Nephron (organoid): ENCODE results near the gene TTLL7.

ENCODE experiments used
- H3K27ac Mint-ChIP-seq, 3 experiments: 2 replicates each; pipeline ENCODE4 v1.8.0; 2020; ENCODE audit warnings: mixed read lengths in 3 of 3, mild to moderate bottlenecking in 2 of 3, moderate library complexity in 1 of 3
- H3K27me3 Mint-ChIP-seq: 2 replicates; pipeline ENCODE4 v1.8.0; 2021; ENCODE audit warnings: low read depth, mild to moderate bottlenecking, moderate library complexity, mixed read lengths
- H3K36me3 Mint-ChIP-seq: 2 replicates; pipeline ENCODE4 v1.8.0; 2020; ENCODE audit warnings: low read depth, mixed read lengths
- H3K4me1 Mint-ChIP-seq: 2 replicates; pipeline ENCODE4 v1.8.0; 2020; ENCODE audit warnings: mixed read lengths
- H3K4me3 Mint-ChIP-seq, 3 experiments: 2 replicates each; pipeline ENCODE4 v1.8.0; 2020; ENCODE audit warnings: mild to moderate bottlenecking in 3 of 3, mixed read lengths in 3 of 3, moderate library complexity in 2 of 3
- H3K9me3 Mint-ChIP-seq: 2 replicates; pipeline ENCODE4 v1.8.0; 2020; ENCODE audit warnings: mixed read lengths
- TF ChIP-seq, protein P1 (sequence below), 3 experiments: fragments of 200-600 bp; sonication (generic); IDR thresholded peaks; one replicate each; pipeline ENCODE4 v1.5.0; 2021; ENCODE audit warnings: antibody characterized with exemption in 3 of 3; ENCODE audit not compliant: unreplicated experiment in 3 of 3

The TTLL7 gene

GRCh38 chr1:83846138-83846537 lies 152.8 kb downstream of the TTLL7 start:
- peak overlapping the region in 1 of 3 experiments; percentile 16 for H3K27ac Mint-ChIP-seq
- H3K4me3 Mint-ChIP-seq: no peak overlapping the region
- H3K36me3 Mint-ChIP-seq: no peaks in the 10 kb centered on the region
- H3K9me3 Mint-ChIP-seq: no peaks in the 10 kb centered on the region
- H3K27me3 Mint-ChIP-seq: peaks cover 6% of the 10 kb centered on the region
- TF ChIP-seq, protein P1, sequence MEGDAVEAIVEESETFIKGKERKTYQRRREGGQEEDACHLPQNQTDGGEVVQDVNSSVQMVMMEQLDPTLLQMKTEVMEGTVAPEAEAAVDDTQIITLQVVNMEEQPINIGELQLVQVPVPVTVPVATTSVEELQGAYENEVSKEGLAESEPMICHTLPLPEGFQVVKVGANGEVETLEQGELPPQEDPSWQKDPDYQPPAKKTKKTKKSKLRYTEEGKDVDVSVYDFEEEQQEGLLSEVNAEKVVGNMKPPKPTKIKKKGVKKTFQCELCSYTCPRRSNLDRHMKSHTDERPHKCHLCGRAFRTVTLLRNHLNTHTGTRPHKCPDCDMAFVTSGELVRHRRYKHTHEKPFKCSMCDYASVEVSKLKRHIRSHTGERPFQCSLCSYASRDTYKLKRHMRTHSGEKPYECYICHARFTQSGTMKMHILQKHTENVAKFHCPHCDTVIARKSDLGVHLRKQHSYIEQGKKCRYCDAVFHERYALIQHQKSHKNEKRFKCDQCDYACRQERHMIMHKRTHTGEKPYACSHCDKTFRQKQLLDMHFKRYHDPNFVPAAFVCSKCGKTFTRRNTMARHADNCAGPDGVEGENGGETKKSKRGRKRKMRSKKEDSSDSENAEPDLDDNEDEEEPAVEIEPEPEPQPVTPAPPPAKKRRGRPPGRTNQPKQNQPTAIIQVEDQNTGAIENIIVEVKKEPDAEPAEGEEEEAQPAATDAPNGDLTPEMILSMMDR (IDR thresholded peaks at IDR 0.05; ENCODE audit: unreplicated experiment in 3 of 3): no peak
- peaks cover 12% of the 10 kb centered on the region for H3K4me1 Mint-ChIP-seq

GRCh38 chr1:83845437-83846071 lies 153.4 kb downstream of the TTLL7 start:
- peaks cover 12% of the 10 kb centered on the region for H3K4me1 Mint-ChIP-seq
- TF ChIP-seq, protein P1 (IDR thresholded peaks at IDR 0.05; ENCODE audit: unreplicated experiment in 3 of 3): no peak

DNA sequence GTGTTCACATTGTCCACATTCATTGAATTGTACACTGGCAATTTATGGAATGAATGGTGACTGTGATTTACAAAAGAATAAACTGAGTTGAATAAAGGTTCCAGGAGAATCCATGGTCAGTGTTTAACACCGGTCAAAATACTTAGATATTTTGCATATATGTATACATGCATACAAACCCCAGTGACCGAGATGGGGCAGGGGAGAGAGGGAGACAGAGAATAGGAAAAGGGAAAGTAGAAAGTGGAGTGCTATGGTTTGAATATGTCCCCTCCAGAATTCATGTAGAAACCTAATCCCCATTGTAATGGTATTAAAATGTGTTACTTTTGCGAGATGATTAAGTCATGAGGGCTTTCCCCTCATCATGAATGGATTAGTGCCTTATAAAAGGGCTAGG lies 154.4 kb downstream of the TTLL7 start:
- Mint-ChIP-seq H3K36me3 (no peaks in the 10 kb centered on the region), H3K27me3 (no peaks in the 10 kb centered on the region), H3K4me1 (peaks cover 7% of the 10 kb centered on the region), H3K27ac (no peak overlapping the region), H3K9me3 (no peaks in the 10 kb centered on the region), H3K4me3 (no peak overlapping the region)
- TF ChIP-seq, protein P1 (IDR thresholded peaks at IDR 0.05; ENCODE audit: unreplicated experiment in 3 of 3): no peak

More at GRCh38 chr1:83845437-83846071, 153.4 kb downstream of the TTLL7 start:
- Mint-ChIP-seq H3K27ac (peak overlapping the region in 1 of 3 experiments; percentile 16), H3K36me3 (no peaks in the 10 kb centered on the region), H3K27me3 (peaks cover 6% of the 10 kb centered on the region), H3K4me3 (no peak overlapping the region), H3K9me3 (no peaks in the 10 kb centered on the region)

- Mint-ChIP-seq H3K9me3 (no peaks in the 10 kb centered on the region), H3K36me3 (no peaks in the 10 kb centered on the region), H3K4me3 (no peak overlapping the region), H3K27me3 (no peaks in the 10 kb centered on the region), H3K4me1 (no peaks in the 10 kb centered on the region), H3K27ac (no peak overlapping the region)
- TF ChIP-seq, protein P1 (IDR thresholded peaks at IDR 0.05; ENCODE audit: unreplicated experiment in 3 of 3): no peak
Measured at GRCh38 chr1:83839566-83840173, 159.3 kb downstream of the TTLL7 start.

- Mint-ChIP-seq H3K4me3 (no peak overlapping the region), H3K4me1 (no peaks in the 10 kb centered on the region), H3K36me3 (no peaks in the 10 kb centered on the region), H3K9me3 (no peaks in the 10 kb centered on the region), H3K27me3 (no peaks in the 10 kb centered on the region), H3K27ac (no peak overlapping the region)
- TF ChIP-seq, protein P1 (IDR thresholded peaks at IDR 0.05; ENCODE audit: unreplicated experiment in 3 of 3): no peak
Measured at GRCh38 chr1:83838573-83838972, 160.4 kb downstream of the TTLL7 start.

DNA sequence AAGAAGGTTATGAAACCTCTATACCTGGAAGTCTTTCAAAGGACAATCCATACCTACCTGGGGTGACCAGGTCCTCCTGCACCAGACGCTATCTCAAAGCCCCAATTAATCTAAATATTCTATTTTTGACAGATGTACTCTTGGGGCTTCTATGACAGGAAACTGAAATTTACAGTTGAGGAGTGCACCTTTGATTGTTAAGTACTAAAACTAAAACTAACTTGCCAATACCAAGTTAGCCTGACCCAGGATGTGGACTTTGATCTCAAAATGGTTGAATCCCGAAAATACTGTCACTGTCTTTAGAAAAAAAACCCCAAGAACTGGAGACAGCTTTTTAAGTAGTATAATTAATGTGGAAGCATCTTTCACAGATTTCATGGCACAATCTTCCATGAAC lies 162.4 kb downstream of the TTLL7 start:
- no peak overlapping the region for H3K27ac Mint-ChIP-seq
- no peak overlapping the region for H3K4me3 Mint-ChIP-seq
- TF ChIP-seq, protein P1 (IDR thresholded peaks at IDR 0.05; ENCODE audit: unreplicated experiment in 3 of 3): no peak
- no peaks in the 10 kb centered on the region for H3K36me3 Mint-ChIP-seq
- H3K4me1 Mint-ChIP-seq: no peaks in the 10 kb centered on the region
- H3K27me3 Mint-ChIP-seq: no peaks in the 10 kb centered on the region
- no peaks in the 10 kb centered on the region for H3K9me3 Mint-ChIP-seq
